ENCODE data around the gene SORCS2. TPM values are rescaled to one million over a fixed set of nuclear protein-coding genes. Genes with fewer than 3 reads are reported as not detected.
A peak's percentile ranks its signal among the peaks of the same experiment; 100 is the strongest.

SORCS2 gene
- total RNA-seq, 6 experiments from 2014 or later, result 0.18 to 6.2 (median 3.1) TPM

- no peak for TF ChIP-seq POLR2A (IDR thresholded peaks at IDR 0.05)
- TF ChIP-seq CTCF (IDR thresholded peaks at IDR 0.05), result no peak
Observed at GRCh38 chr4:7336732-7337131, 144.4 kb downstream of the SORCS2 start.

GRCh38 chr4:7337196-7338058, 145.1 kb downstream of the SORCS2 start:
- intact Hi-C loops (cut with DNase I), result loop anchor here in 1 of 2 donors (5.0 kb wide), 1 partner anchor 125 kb away; no protein-coding TSS in a partner anchor
- peak; percentile 18 to 69 (median 38) for ATAC-seq

More at GRCh38 chr4:7336732-7337131, 144.4 kb downstream of the SORCS2 start:
- Histone ChIP-seq H3K9me3 (no peaks in the 10 kb centered on the region), H3K27ac (peak overlapping the region in 2 of 3 donors; percentile 62), H3K27me3 (no peaks in the 10 kb centered on the region), H3K4me1 (peaks cover 0 to 15% (median 3%) of the 10 kb centered on the region in 4 donors), H3K36me3 (no peaks in the 10 kb centered on the region), H3K4me3 (no peak overlapping the region)
- DNase-seq, result peak; percentile 58 to 80 (median 77)
- WGBS (ENCODE audit: insufficient coverage, low coverage, low lambda C conversion rate, missing lambda C conversion rate), result 27% methylated on average over 6 of the region's 14 CpGs
- peak; percentile 76 to 84 (median 82) for ATAC-seq
- intact Hi-C loops (cut with DNase I), result loop anchor here in 1 of 2 donors (5.0 kb wide), 1 partner anchor 126 kb away; no protein-coding TSS in a partner anchor

GRCh38 chr4:7338059-7338452, 145.7 kb downstream of the SORCS2 start:
- H3K4me3 ChIP-seq, result no peak overlapping the region
- 93% methylated on average over 5 of the region's 5 CpGs for WGBS (ENCODE audit: insufficient coverage, low coverage, low lambda C conversion rate, missing lambda C conversion rate)
- TF ChIP-seq CTCF (IDR thresholded peaks at IDR 0.05), result no peak
- TF ChIP-seq POLR2A (IDR thresholded peaks at IDR 0.05), result no peak
- H3K4me1 ChIP-seq, result peaks cover 0 to 15% (median 3%) of the 10 kb centered on the region in 4 donors
- intact Hi-C loops (cut with DNase I), result loop anchor here in 1 of 2 donors (5.0 kb wide), 1 partner anchor 124 kb away; no protein-coding TSS in a partner anchor
- no peaks in the 10 kb centered on the region for H3K9me3 ChIP-seq
- no peaks in the 10 kb centered on the region for H3K36me3 ChIP-seq
- H3K27ac ChIP-seq, result no peak overlapping the region
- no peaks in the 10 kb centered on the region for H3K27me3 ChIP-seq
- no peak for DNase-seq
- no peak for ATAC-seq

More at GRCh38 chr4:7337196-7338058, 145.1 kb downstream of the SORCS2 start:
- WGBS (ENCODE audit: insufficient coverage, low coverage, low lambda C conversion rate, missing lambda C conversion rate), result 84% methylated on average over 8 of the region's 22 CpGs
- H3K36me3 ChIP-seq, result no peaks in the 10 kb centered on the region
- H3K4me3 ChIP-seq, result no peak overlapping the region
- DNase-seq, result peak in 2 of 3 donors; percentile 60 to 64
- H3K9me3 ChIP-seq, result no peaks in the 10 kb centered on the region
- no peaks in the 10 kb centered on the region for H3K27me3 ChIP-seq
- TF ChIP-seq CTCF (IDR thresholded peaks at IDR 0.05) (no peak), POLR2A (IDR thresholded peaks at IDR 0.05) (no peak)
- peaks cover 0 to 15% (median 3%) of the 10 kb centered on the region in 4 donors for H3K4me1 ChIP-seq
- H3K27ac ChIP-seq, result peak overlapping the region in 1 of 3 donors; percentile 62

- WGBS (ENCODE audit: insufficient coverage, low coverage, low lambda C conversion rate, missing lambda C conversion rate), result 100% methylated on average over 2 of the region's 19 CpGs
Observed at GRCh38 chr4:7338876-7339623, 146.7 kb downstream of the SORCS2 start.

More at GRCh38 chr4:7338876-7339623, 146.7 kb downstream of the SORCS2 start:
- peak in 1 of 3 donors; percentile 42 for DNase-seq
- intact Hi-C loops (cut with DNase I), result loop anchor here in 1 of 2 donors (5.0 kb wide), 1 partner anchor 123 kb away; no protein-coding TSS in a partner anchor
- ATAC-seq, result no peak
- Histone ChIP-seq H3K4me3 (no peak overlapping the region), H3K27ac (no peak overlapping the region), H3K4me1 (peaks cover 0 to 15% (median 3%) of the 10 kb centered on the region in 4 donors), H3K36me3 (no peaks in the 10 kb centered on the region), H3K9me3 (no peaks in the 10 kb centered on the region), H3K27me3 (no peaks in the 10 kb centered on the region)
- TF ChIP-seq CTCF (IDR thresholded peaks at IDR 0.05) (no peak), POLR2A (IDR thresholded peaks at IDR 0.05) (no peak)

All from right lobe of liver (tissue), 6 donors.